Lung (tissue), 12 donors: Measurements from ENCODE around the gene PARD6G. TPM values are rescaled to one million over a fixed set of nuclear protein-coding genes. Genes with fewer than 3 reads are reported as not detected.

Experiments
- ATAC-seq: fragments of 200-7000 bp; cut with Tn5 transposase; one replicate; pipeline ENCODE4 v1.9.1; 2020; ENCODE audit warnings: moderate number of reproducible peaks; ENCODE audit not compliant: insufficient read depth, low FRiP score
- DNase-seq, 3 donors: peaks; one replicate each; pipeline ENCODE4 v3.0.0-alpha.2; 2013 to 2017
- H3K27ac ChIP-seq, 2 donors: one replicate each; pipeline ENCODE4 v1.5.1; 2013; ENCODE audit warnings: mild to moderate bottlenecking in 2 of 2, moderate library complexity in 2 of 2, control low read depth in 1 of 2, inconsistent platforms in 1 of 2, low read depth in 1 of 2, low read length in 1 of 2
- H3K27me3 ChIP-seq, 3 donors: one replicate each; pipeline ENCODE4 v1.5.1; 2013; ENCODE audit warnings: low read length in 2 of 3; ENCODE audit not compliant: control insufficient read depth in 3 of 3, insufficient read depth in 3 of 3
- H3K36me3 ChIP-seq, 4 donors: one replicate each; pipeline ENCODE4 v1.5.1; 2013; ENCODE audit warnings: low read length in 4 of 4, mild to moderate bottlenecking in 1 of 4, moderate library complexity in 1 of 4; ENCODE audit not compliant: control insufficient read depth in 4 of 4, insufficient read depth in 4 of 4
- H3K4me1 ChIP-seq, 5 donors: one replicate each; pipeline ENCODE4 v1.5.1; 2013; ENCODE audit warnings: low read length in 5 of 5, mild to moderate bottlenecking in 2 of 5, moderate library complexity in 1 of 5; ENCODE audit not compliant: control insufficient read depth in 5 of 5, insufficient read depth in 5 of 5
- H3K4me3 ChIP-seq: one replicate; pipeline ENCODE4 v1.5.1; 2013; ENCODE audit warnings: mild to moderate bottlenecking, control low read depth, moderate library complexity
- H3K9ac ChIP-seq, 2 donors: one replicate each; pipeline ENCODE4 v1.5.1; 2013; ENCODE audit warnings: low read length in 2 of 2, control low read depth in 1 of 2; ENCODE audit not compliant: insufficient read depth in 1 of 2
- H3K9me3 ChIP-seq, 4 donors: one replicate each; pipeline ENCODE4 v1.5.1; 2013; ENCODE audit warnings: low read length in 3 of 4, mild to moderate bottlenecking in 1 of 4, moderate library complexity in 1 of 4; ENCODE audit not compliant: control insufficient read depth in 4 of 4, insufficient read depth in 3 of 4
- WGBS, 2 donors: extraction: QIAGEN DNeasy Blood & Tissue Kit; methylation state at CpG; one replicate each; pipeline ENCODE4 v1.1.7; 2013; 5-methylcytosine and 5-hydroxymethylcytosine counted together
- polyA plus RNA-seq, 2 donors: library from polyadenylated mRNA; stranded (reverse); fragments of 200-250 nt; gene quantifications; one replicate each; pipeline ENCODE4 v1.2.1, GENCODE V29; 2013
- total RNA-seq, 2 donors: library from RNA; depleted of rRNA in 1 of 2; stranded (reverse); fragments of >200 nt in 1 of 2; gene quantifications; one replicate each; pipeline ENCODE4 v1.2.1, GENCODE V29; 2014 to 2021
- TF ChIP-seq, protein P1 (sequence below): IDR thresholded peaks from 2 replicates; pipeline ENCODE4 v1.5.1; 2012; ENCODE audit warnings: mild to moderate bottlenecking; ENCODE audit errors: control extremely low read depth, extremely low read depth
- donor health status: control.
- donor health status: control.
- donor health status: Bipolar disorder and iron deficiency.
- donor health status: healthy.
- donor health status: DM: yes; HTN: yes; CAD: no.

Gene PARD6G
- total and polyA plus RNA-seq, 4 donors, result 1.8 to 9.8 (median 3.1) TPM

- WGBS, 2 donors, result 94 to 96% methylated on average over 12 of the region's 12 CpGs
- Histone ChIP-seq H3K36me3 (peaks cover 21 to 33% (median 28%) of the 10 kb centered on the region in 4 donors), H3K9me3 (no peaks in the 10 kb centered on the region), H3K27ac (no peak overlapping the region), H3K4me3 (no peak overlapping the region), H3K27me3 (no peaks in the 10 kb centered on the region), H3K4me1 (peaks cover 0 to 1% (median 0%) of the 10 kb centered on the region in 5 donors), H3K9ac (no peak overlapping the region)
- DNase-seq (no peak), ATAC-seq (no peak)
- TF ChIP-seq, protein P1, sequence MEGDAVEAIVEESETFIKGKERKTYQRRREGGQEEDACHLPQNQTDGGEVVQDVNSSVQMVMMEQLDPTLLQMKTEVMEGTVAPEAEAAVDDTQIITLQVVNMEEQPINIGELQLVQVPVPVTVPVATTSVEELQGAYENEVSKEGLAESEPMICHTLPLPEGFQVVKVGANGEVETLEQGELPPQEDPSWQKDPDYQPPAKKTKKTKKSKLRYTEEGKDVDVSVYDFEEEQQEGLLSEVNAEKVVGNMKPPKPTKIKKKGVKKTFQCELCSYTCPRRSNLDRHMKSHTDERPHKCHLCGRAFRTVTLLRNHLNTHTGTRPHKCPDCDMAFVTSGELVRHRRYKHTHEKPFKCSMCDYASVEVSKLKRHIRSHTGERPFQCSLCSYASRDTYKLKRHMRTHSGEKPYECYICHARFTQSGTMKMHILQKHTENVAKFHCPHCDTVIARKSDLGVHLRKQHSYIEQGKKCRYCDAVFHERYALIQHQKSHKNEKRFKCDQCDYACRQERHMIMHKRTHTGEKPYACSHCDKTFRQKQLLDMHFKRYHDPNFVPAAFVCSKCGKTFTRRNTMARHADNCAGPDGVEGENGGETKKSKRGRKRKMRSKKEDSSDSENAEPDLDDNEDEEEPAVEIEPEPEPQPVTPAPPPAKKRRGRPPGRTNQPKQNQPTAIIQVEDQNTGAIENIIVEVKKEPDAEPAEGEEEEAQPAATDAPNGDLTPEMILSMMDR, result no peak
Measured at GRCh38 chr18:80137976-80138375, 109.3 kb downstream of the PARD6G start.

GRCh38 chr18:80137137-80137536 is 110.2 kb downstream of the PARD6G start:
- peaks cover 21 to 33% (median 28%) of the 10 kb centered on the region in 4 donors for H3K36me3 ChIP-seq
- no peaks in the 10 kb centered on the region for H3K27me3 ChIP-seq

GRCh38 chr18:80136679-80137078 is 110.6 kb downstream of the PARD6G start:
- no peaks in the 10 kb centered on the region for H3K9me3 ChIP-seq
- H3K9ac ChIP-seq, result no peak overlapping the region
- 96 to 99% methylated on average over 8 of the region's 8 CpGs for WGBS, 2 donors
- H3K27me3 ChIP-seq, result no peaks in the 10 kb centered on the region
- H3K36me3 ChIP-seq, result peaks cover 21 to 33% (median 28%) of the 10 kb centered on the region in 4 donors
- DNase-seq (no peak), ATAC-seq (no peak)
- H3K4me1 ChIP-seq, result peaks cover 0 to 1% (median 0%) of the 10 kb centered on the region in 5 donors
- no peak overlapping the region for H3K4me3 ChIP-seq
- TF ChIP-seq, protein P1, result no peak
- no peak overlapping the region for H3K27ac ChIP-seq

More at GRCh38 chr18:80137137-80137536, 110.2 kb downstream of the PARD6G start:
- Histone ChIP-seq H3K27ac (no peak overlapping the region), H3K9ac (no peak overlapping the region), H3K4me1 (peaks cover 0 to 1% (median 0%) of the 10 kb centered on the region in 5 donors), H3K9me3 (no peaks in the 10 kb centered on the region), H3K4me3 (no peak overlapping the region)
- 90 to 95% methylated on average over 14 of the region's 14 CpGs for WGBS, 2 donors
- DNase-seq (no peak), ATAC-seq (no peak)
- TF ChIP-seq, protein P1, result no peak

DNA sequence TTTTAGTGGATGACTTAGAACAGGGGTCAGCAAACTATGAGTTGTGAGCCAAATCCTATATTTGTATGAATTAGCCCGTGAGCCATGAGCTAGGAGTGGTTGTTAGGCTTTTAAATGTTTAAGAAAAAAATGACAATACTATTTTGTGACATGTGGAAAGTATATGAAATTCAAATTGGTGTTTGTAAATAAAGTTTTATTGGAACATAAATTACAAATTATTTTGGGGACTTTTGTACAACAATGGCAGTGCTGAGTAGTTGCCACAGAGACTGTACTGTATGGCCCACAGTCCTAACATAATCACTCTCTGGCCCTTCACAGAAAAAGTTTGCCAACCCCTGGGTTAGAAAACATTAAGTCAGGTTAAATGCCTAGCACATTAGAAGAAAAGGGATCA is 112.2 kb downstream of the PARD6G start:
- TF ChIP-seq, protein P1, result no peak
- Histone ChIP-seq H3K9me3 (no peaks in the 10 kb centered on the region), H3K27ac (no peak overlapping the region), H3K27me3 (no peaks in the 10 kb centered on the region), H3K9ac (no peak overlapping the region), H3K4me3 (no peak overlapping the region), H3K4me1 (peaks cover 0 to 1% (median 0%) of the 10 kb centered on the region in 5 donors), H3K36me3 (peaks cover 19 to 31% (median 27%) of the 10 kb centered on the region in 4 donors)
- 100% methylated on average over 1 of the region's 1 CpG for WGBS, 2 donors
- DNase-seq (no peak), ATAC-seq (no peak)
